Measurements from ENCODE around the gene OR4C12.
"Not testable (repeated sequence)": the region's sequence is repeated elsewhere in the genome, so short reads cannot be mapped to it uniquely, and the experiment has no call there.

Gene OR4C12

DNA sequence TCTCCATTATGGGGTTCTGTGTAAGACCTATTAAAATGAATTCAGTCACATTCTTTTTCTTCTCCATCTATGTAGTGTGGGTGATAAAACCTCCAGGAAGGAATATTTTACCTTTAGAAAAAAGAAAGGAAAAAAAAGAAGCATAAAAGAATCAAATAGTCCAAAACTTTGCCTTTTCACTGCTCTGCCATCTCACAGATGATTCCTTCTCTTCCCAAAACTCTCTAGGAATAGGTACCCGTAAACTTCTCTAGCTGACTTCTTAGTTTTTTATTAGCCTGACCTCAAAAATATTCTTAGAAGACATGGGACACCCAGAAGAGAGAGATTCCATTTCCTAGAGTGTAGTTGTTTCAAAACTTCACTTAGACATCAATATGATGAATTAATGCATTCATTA lies at the start of gene OR4C12:
Gene OR4C12, minus strand, starts transcription at position 101 of the 400 bp plus-strand sequence. Its CDS starts 34 bp downstream, at position 67.
- DNase-seq, result not testable (repeated sequence)

DNA sequence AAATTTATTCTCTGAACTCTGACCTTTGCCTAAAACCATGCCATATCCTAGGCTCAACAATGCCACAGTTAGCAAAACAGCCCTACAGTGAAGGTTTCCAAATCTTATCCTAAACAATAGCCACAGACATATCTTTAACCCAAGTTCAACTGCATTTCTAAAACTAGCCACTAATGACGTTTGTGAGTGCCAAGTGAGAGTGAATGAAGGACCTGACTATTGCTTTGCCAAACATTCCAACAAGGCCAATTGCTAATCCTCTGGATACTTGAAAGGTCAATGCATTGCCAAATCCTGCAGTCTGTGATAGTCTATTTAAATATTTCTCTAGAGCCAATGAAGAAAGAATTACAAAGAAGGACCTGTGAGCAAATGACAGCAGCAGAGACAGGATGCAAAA lies 47.9 kb upstream of the OR4C12 start:
- DNase-seq, result no peak

DNA sequence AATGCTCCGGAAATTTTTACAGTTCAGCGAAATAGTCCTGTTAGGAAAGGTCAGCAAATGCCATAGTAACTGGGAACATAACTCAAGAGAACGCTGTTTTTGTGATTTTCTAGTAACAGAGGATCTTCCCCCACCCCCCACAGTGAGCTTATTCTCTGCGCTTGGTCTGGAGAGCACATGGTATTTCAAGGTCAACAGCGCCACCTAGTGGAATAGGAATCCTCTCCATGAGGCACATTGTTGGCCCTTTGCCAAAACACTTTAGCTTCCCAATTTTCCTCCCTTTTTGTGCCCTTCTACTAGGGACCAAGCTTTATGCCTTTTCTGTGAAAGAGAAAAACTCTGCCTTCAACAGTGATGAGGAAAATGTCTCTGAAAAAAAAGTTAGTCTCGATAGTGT lies 13.2 kb upstream of the OR4C12 start:
- peak; percentile 30 for DNase-seq

DNA sequence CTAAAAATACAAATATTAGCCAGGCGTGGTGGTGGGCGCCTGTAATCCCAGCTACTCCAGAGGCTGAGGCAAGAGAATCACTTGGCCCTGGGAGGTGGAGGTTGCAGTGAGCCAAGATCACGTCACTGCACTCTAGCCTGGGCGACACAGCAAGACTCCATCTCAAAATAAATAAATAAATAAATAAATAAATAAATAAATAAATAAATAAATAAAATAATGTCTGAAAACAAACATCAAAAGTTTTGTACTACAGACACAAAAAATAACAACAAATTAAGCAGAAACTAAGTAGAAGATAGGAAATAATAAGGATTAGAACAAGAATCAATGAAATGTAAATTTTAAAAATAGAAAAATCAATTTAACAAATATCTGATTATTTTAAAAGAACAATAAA lies 8.9 kb downstream of the OR4C12 start:
- not testable (repeated sequence) for DNase-seq

DNA sequence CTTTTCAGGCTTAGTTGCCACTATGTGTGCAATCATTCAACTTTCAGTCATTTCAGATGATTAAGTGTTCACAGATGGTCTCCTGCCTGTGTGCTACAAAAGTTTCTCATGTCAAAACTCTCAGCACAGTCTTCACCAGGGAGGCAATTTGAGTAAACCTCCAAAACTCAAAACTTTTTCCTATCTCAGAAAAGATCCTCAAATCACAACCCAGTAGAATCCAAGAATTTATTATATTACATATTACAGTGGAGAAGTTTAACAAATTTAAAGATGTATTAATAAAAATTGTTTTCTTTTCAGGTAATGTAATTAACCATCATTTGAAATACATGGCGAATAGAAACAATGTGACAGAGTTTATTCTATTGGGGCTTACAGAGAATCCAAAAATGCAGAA lies 30.2 kb downstream of the OR4C12 start, which contains the start of gene OR4C13:
Gene OR4C13, plus strand, starts transcription at position 301 of the 400 bp plus-strand sequence. Its CDS starts 32 bp downstream, at position 333.
- DNase-seq, result no peak

DNA sequence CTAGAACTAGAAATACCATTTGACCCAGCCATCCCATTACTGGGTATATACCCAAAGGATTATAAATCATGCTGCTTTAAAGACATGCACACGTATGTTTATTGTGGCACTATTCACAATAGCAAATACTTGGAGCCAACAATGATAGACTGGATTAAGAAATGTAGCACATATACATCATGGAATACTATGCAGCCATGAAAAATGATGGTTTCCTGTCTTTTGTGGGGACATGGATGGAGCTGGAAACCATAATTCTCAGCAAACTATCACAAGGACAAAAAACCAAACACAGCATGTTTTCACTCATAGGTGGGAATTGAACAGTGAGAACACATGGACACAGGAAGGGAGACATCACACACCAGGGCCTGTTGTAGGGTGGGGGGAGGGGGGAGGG lies 33.6 kb downstream of the OR4C12 start:
- DNase-seq, result not testable (repeated sequence)

All from KG1 (cell line).